ENCODE data around the gene CAPS2.

Gene CAPS2

GRCh38 chr12:75337905-75338304 lies 7.8 kb upstream of the CAPS2 start:
- no peak overlapping the region for H3K9ac ChIP-seq (ENCODE audit: low read length)
- no peak overlapping the region for H3K27ac ChIP-seq (ENCODE audit: low read depth, low read length)
- H3K4me1 ChIP-seq (ENCODE audit: control insufficient read depth, insufficient read depth, low read length), result no peaks in the 10 kb centered on the region
- no peaks in the 10 kb centered on the region for H3K27me3 ChIP-seq (ENCODE audit: control insufficient read depth, insufficient read depth, low read length)
- no peak overlapping the region for H3K4me3 ChIP-seq (ENCODE audit: low read length)
- no peaks in the 10 kb centered on the region for H3K36me3 ChIP-seq (ENCODE audit: control insufficient read depth, insufficient read depth, low read length)

- Histone ChIP-seq H3K36me3 (ENCODE audit: control insufficient read depth, insufficient read depth, low read length) (no peaks in the 10 kb centered on the region), H3K27ac (ENCODE audit: low read depth, low read length) (no peak within 1 kb of the TSS), H3K27me3 (ENCODE audit: control insufficient read depth, insufficient read depth, low read length) (no peaks in the 10 kb centered on the region), H3K4me1 (ENCODE audit: control insufficient read depth, insufficient read depth, low read length) (no peaks in the 10 kb centered on the region), H3K9ac (ENCODE audit: low read length) (peak within 1 kb of the TSS; percentile 1), H3K4me3 (ENCODE audit: low read length) (peak within 1 kb of the TSS; percentile 70)
These were observed 4.4 kb upstream of the CAPS2 start, which contains the start of gene GLIPR1L1 for GRCh38 chr12:75334384-75335030. TSS of gene GLIPR1L1 (plus strand) at chr12:75334670. CDS start at chr12:75334729, 59 bp downstream.

GRCh38 chr12:75327642-75328041 lies 2.5 kb downstream of the CAPS2 start:
- Histone ChIP-seq H3K4me3 (ENCODE audit: low read length) (no peak overlapping the region), H3K4me1 (ENCODE audit: control insufficient read depth, insufficient read depth, low read length) (no peaks in the 10 kb centered on the region), H3K36me3 (ENCODE audit: control insufficient read depth, insufficient read depth, low read length) (no peaks in the 10 kb centered on the region), H3K9ac (ENCODE audit: low read length) (no peak overlapping the region), H3K27ac (ENCODE audit: low read depth, low read length) (no peak overlapping the region), H3K27me3 (ENCODE audit: control insufficient read depth, insufficient read depth, low read length) (no peaks in the 10 kb centered on the region)

GRCh38 chr12:75323663-75324062 lies 6.5 kb downstream of the CAPS2 start:
- no peak overlapping the region for H3K9ac ChIP-seq (ENCODE audit: low read length)
- no peak overlapping the region for H3K4me3 ChIP-seq (ENCODE audit: low read length)
- H3K4me1 ChIP-seq (ENCODE audit: control insufficient read depth, insufficient read depth, low read length), result no peaks in the 10 kb centered on the region
- no peaks in the 10 kb centered on the region for H3K27me3 ChIP-seq (ENCODE audit: control insufficient read depth, insufficient read depth, low read length)
- no peaks in the 10 kb centered on the region for H3K36me3 ChIP-seq (ENCODE audit: control insufficient read depth, insufficient read depth, low read length)
- H3K27ac ChIP-seq (ENCODE audit: low read depth, low read length), result no peak overlapping the region

- Histone ChIP-seq H3K27ac (ENCODE audit: low read depth, low read length) (no peak overlapping the region), H3K27me3 (ENCODE audit: control insufficient read depth, insufficient read depth, low read length) (no peaks in the 10 kb centered on the region), H3K9ac (ENCODE audit: low read length) (no peak overlapping the region)
These were observed 7.7 kb downstream of the CAPS2 start for GRCh38 chr12:75322464-75322863.

GRCh38 chr12:75317784-75318183 lies 12.3 kb downstream of the CAPS2 start:
- no peaks in the 10 kb centered on the region for H3K4me1 ChIP-seq (ENCODE audit: control insufficient read depth, insufficient read depth, low read length)
- H3K27ac ChIP-seq (ENCODE audit: low read depth, low read length), result no peak overlapping the region
- H3K36me3 ChIP-seq (ENCODE audit: control insufficient read depth, insufficient read depth, low read length), result no peaks in the 10 kb centered on the region
- H3K9ac ChIP-seq (ENCODE audit: low read length), result no peak overlapping the region
- no peak overlapping the region for H3K4me3 ChIP-seq (ENCODE audit: low read length)
- H3K27me3 ChIP-seq (ENCODE audit: control insufficient read depth, insufficient read depth, low read length), result no peaks in the 10 kb centered on the region

More at GRCh38 chr12:75322464-75322863, 7.7 kb downstream of the CAPS2 start:
- Histone ChIP-seq H3K4me3 (ENCODE audit: low read length) (no peak overlapping the region), H3K4me1 (ENCODE audit: control insufficient read depth, insufficient read depth, low read length) (no peaks in the 10 kb centered on the region), H3K36me3 (ENCODE audit: control insufficient read depth, insufficient read depth, low read length) (no peaks in the 10 kb centered on the region)

GRCh38 chr12:75315518-75315917 lies 14.6 kb downstream of the CAPS2 start:
- Histone ChIP-seq H3K27ac (ENCODE audit: low read depth, low read length) (no peak overlapping the region), H3K36me3 (ENCODE audit: control insufficient read depth, insufficient read depth, low read length) (no peaks in the 10 kb centered on the region), H3K4me3 (ENCODE audit: low read length) (no peak overlapping the region), H3K27me3 (ENCODE audit: control insufficient read depth, insufficient read depth, low read length) (no peaks in the 10 kb centered on the region), H3K4me1 (ENCODE audit: control insufficient read depth, insufficient read depth, low read length) (no peaks in the 10 kb centered on the region), H3K9ac (ENCODE audit: low read length) (no peak overlapping the region)

- no peak overlapping the region for H3K4me3 ChIP-seq (ENCODE audit: low read length)
These were observed 18.8 kb downstream of the CAPS2 start for GRCh38 chr12:75311369-75311768.

GRCh38 chr12:75308279-75308678 lies 21.8 kb downstream of the CAPS2 start:
- Histone ChIP-seq H3K9ac (ENCODE audit: low read length) (no peak overlapping the region), H3K36me3 (ENCODE audit: control insufficient read depth, insufficient read depth, low read length) (no peaks in the 10 kb centered on the region), H3K4me3 (ENCODE audit: low read length) (no peak overlapping the region), H3K4me1 (ENCODE audit: control insufficient read depth, insufficient read depth, low read length) (no peaks in the 10 kb centered on the region), H3K27me3 (ENCODE audit: control insufficient read depth, insufficient read depth, low read length) (no peaks in the 10 kb centered on the region), H3K27ac (ENCODE audit: low read depth, low read length) (no peak overlapping the region)

More at GRCh38 chr12:75311369-75311768, 18.8 kb downstream of the CAPS2 start:
- H3K36me3 ChIP-seq (ENCODE audit: control insufficient read depth, insufficient read depth, low read length), result no peaks in the 10 kb centered on the region
- H3K9ac ChIP-seq (ENCODE audit: low read length), result no peak overlapping the region
- no peaks in the 10 kb centered on the region for H3K4me1 ChIP-seq (ENCODE audit: control insufficient read depth, insufficient read depth, low read length)
- H3K27me3 ChIP-seq (ENCODE audit: control insufficient read depth, insufficient read depth, low read length), result no peaks in the 10 kb centered on the region
- no peak overlapping the region for H3K27ac ChIP-seq (ENCODE audit: low read depth, low read length)

GRCh38 chr12:75305412-75306332 lies 24.5 kb downstream of the CAPS2 start:
- H3K4me3 ChIP-seq (ENCODE audit: low read length), result no peak overlapping the region
- H3K27ac ChIP-seq (ENCODE audit: low read depth, low read length), result no peak overlapping the region
- no peak overlapping the region for H3K9ac ChIP-seq (ENCODE audit: low read length)
- H3K27me3 ChIP-seq (ENCODE audit: control insufficient read depth, insufficient read depth, low read length), result no peaks in the 10 kb centered on the region
- no peaks in the 10 kb centered on the region for H3K36me3 ChIP-seq (ENCODE audit: control insufficient read depth, insufficient read depth, low read length)
- no peaks in the 10 kb centered on the region for H3K4me1 ChIP-seq (ENCODE audit: control insufficient read depth, insufficient read depth, low read length)

- Histone ChIP-seq H3K9ac (ENCODE audit: low read length) (no peak overlapping the region), H3K4me1 (ENCODE audit: control insufficient read depth, insufficient read depth, low read length) (no peaks in the 10 kb centered on the region), H3K27ac (ENCODE audit: low read depth, low read length) (no peak overlapping the region), H3K27me3 (ENCODE audit: control insufficient read depth, insufficient read depth, low read length) (no peaks in the 10 kb centered on the region), H3K4me3 (ENCODE audit: low read length) (no peak overlapping the region), H3K36me3 (ENCODE audit: control insufficient read depth, insufficient read depth, low read length) (no peaks in the 10 kb centered on the region)
These were observed 27.3 kb downstream of the CAPS2 start for GRCh38 chr12:75302781-75303180.

GRCh38 chr12:75302225-75302624 lies 27.9 kb downstream of the CAPS2 start:
- no peaks in the 10 kb centered on the region for H3K4me1 ChIP-seq (ENCODE audit: control insufficient read depth, insufficient read depth, low read length)
- H3K4me3 ChIP-seq (ENCODE audit: low read length), result no peak overlapping the region
- H3K27ac ChIP-seq (ENCODE audit: low read depth, low read length), result no peak overlapping the region
- H3K9ac ChIP-seq (ENCODE audit: low read length), result no peak overlapping the region
- no peaks in the 10 kb centered on the region for H3K27me3 ChIP-seq (ENCODE audit: control insufficient read depth, insufficient read depth, low read length)
- H3K36me3 ChIP-seq (ENCODE audit: control insufficient read depth, insufficient read depth, low read length), result no peaks in the 10 kb centered on the region
